Upper lobe of left lung (tissue), 4 donors: ENCODE results near the gene TCL1A.

Experiments
- POLR2A ChIP-seq, 4 donors: fragments of 450-650 bp; IDR thresholded peaks; one replicate each; pipeline ENCODE4 v1.5.1; 2016 to 2017; ENCODE audit warnings: antibody characterized with exemption in 4 of 4, mild to moderate bottlenecking in 2 of 4
- POLR2AphosphoS5 ChIP-seq, 2 donors: sonication (generic); formaldehyde crosslinking; IDR thresholded peaks; one replicate each; pipeline ENCODE4 v1.5.1; 2017; ENCODE audit warnings: antibody characterized with exemption in 2 of 2
- TF ChIP-seq, protein P1 (sequence below), 6 experiments: fragments of 450-650 bp in 4 of 6; fragments of 200-600 bp in 2 of 6; sonication (generic) in 2 of 6; IDR thresholded peaks; one replicate each; pipeline ENCODE4 v1.5.1; 2016 to 2019; ENCODE audit warnings: antibody characterized with exemption in 6 of 6

GRCh38 chr14:95691591-95691990 lies 22.3 kb downstream of the TCL1A start:
- TF ChIP-seq POLR2AphosphoS5 (IDR thresholded peaks at IDR 0.05) (no peak), POLR2A (IDR thresholded peaks at IDR 0.05) (no peak)
- TF ChIP-seq, protein P1, sequence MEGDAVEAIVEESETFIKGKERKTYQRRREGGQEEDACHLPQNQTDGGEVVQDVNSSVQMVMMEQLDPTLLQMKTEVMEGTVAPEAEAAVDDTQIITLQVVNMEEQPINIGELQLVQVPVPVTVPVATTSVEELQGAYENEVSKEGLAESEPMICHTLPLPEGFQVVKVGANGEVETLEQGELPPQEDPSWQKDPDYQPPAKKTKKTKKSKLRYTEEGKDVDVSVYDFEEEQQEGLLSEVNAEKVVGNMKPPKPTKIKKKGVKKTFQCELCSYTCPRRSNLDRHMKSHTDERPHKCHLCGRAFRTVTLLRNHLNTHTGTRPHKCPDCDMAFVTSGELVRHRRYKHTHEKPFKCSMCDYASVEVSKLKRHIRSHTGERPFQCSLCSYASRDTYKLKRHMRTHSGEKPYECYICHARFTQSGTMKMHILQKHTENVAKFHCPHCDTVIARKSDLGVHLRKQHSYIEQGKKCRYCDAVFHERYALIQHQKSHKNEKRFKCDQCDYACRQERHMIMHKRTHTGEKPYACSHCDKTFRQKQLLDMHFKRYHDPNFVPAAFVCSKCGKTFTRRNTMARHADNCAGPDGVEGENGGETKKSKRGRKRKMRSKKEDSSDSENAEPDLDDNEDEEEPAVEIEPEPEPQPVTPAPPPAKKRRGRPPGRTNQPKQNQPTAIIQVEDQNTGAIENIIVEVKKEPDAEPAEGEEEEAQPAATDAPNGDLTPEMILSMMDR (IDR thresholded peaks at IDR 0.05): no peak
